ENCODE results near the gene AQP5. TPM values are rescaled to one million over a fixed set of nuclear protein-coding genes. Genes with fewer than 3 reads are reported as not detected.

Gene AQP5
- total RNA-seq, 4 donors from 2014 or later = not detected

DNA sequence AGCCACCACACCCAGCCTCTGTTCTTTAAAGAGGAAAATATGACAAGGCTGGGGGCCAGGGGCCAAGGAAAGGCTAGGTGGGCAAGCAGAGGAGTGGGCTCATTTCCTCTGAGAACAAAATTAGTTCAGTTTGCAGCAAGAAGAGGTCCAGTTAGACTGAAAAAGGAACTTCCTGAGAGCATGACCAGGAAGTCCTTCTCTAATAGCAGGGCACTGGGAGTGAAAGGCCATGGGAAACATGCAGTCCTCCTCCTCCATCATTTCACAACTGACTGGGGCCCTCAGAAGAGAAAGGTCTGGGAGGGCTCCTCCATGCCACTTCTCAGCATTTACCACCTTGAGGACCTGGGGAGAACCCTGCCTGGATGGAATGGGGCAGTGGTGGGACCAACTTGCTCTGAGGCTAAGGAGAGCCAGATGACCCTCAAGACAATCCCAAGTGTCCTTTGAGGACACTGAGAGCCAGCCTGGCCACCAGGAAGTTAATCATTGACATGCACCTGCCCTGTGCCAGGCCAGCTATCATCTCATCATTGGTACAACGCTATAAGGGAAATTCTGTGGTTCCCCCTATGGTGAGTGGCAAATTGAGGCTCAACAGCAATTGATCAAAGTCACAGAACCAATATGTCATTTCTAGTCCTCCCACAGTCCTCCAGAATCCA lies 9.1 kb upstream of the AQP5 start:
- no peaks in the 10 kb centered on the region for H3K36me3 ChIP-seq
- peaks cover 0 to 4% of the 10 kb centered on the region in 2 donors for H3K27me3 ChIP-seq
- TF ChIP-seq POLR2A (IDR thresholded peaks at IDR 0.05) = no peak
- TF ChIP-seq CTCF (IDR thresholded peaks at IDR 0.05) = no peak
- H3K27ac ChIP-seq = no peak overlapping the region
- no peak overlapping the region for H3K4me3 ChIP-seq
- no peaks in the 10 kb centered on the region for H3K9me3 ChIP-seq
- peak in 1 of 3 donors; percentile 6 for DNase-seq
- no peaks in the 10 kb centered on the region for H3K4me1 ChIP-seq

DNA sequence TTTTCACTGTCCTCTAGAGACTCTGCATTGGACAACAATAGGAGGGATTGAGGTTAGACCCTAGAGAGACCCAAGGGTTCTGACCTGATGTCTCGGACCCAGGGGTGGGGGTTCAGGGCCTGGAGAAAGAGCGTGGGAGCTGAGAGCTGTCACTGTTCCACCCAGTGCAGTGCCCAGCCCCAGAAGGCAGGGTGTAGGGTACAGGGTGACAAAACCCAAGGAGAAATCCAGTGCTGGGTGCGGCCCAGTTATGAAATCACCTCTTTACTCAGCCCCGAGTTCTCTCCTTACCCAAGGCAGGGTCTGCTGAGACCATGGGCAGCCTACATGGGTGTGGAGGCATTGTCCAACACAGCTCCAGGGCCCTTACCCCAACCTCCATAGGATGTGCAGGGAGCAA lies 8.5 kb upstream of the AQP5 start:
- no peak overlapping the region for H3K27ac ChIP-seq
- no peak for TF ChIP-seq CTCF (IDR thresholded peaks at IDR 0.05)
- no peak for TF ChIP-seq POLR2A (IDR thresholded peaks at IDR 0.05)
- DNase-seq = peak in 1 of 3 donors; percentile 19
- H3K9me3 ChIP-seq = no peaks in the 10 kb centered on the region
- H3K4me1 ChIP-seq = no peaks in the 10 kb centered on the region
- no peak overlapping the region for H3K4me3 ChIP-seq
- no peaks in the 10 kb centered on the region for H3K36me3 ChIP-seq
- peaks cover 0 to 4% of the 10 kb centered on the region in 2 donors for H3K27me3 ChIP-seq

GRCh38 chr12:49953961-49954846 lies 7.5 kb upstream of the AQP5 start:
- Histone ChIP-seq H3K36me3 (no peaks in the 10 kb centered on the region), H3K4me1 (no peaks in the 10 kb centered on the region), H3K9me3 (no peaks in the 10 kb centered on the region), H3K27me3 (peaks cover 0 to 4% of the 10 kb centered on the region in 2 donors), H3K4me3 (no peak overlapping the region), H3K27ac (no peak overlapping the region)
- no peak for TF ChIP-seq POLR2A (IDR thresholded peaks at IDR 0.05)
- TF ChIP-seq CTCF (IDR thresholded peaks at IDR 0.05) = no peak
- peak in 1 of 3 donors; percentile 15 for DNase-seq

- Histone ChIP-seq H3K36me3 (no peaks in the 10 kb centered on the region), H3K9me3 (no peaks in the 10 kb centered on the region), H3K4me1 (no peaks in the 10 kb centered on the region), H3K27ac (no peak overlapping the region), H3K4me3 (no peak overlapping the region), H3K27me3 (peaks cover 0 to 10% of the 10 kb centered on the region in 2 donors)
- TF ChIP-seq CTCF (IDR thresholded peaks at IDR 0.05) = no peak
- TF ChIP-seq POLR2A (IDR thresholded peaks at IDR 0.05) = no peak
- DNase-seq = peak in 1 of 3 donors; percentile 32
Observed at GRCh38 chr12:49954863-49955830, 6.5 kb upstream of the AQP5 start.
